Nephron (organoid): Measurements from ENCODE around the gene QRICH2.
"Not testable (repeated sequence)": the region's sequence is repeated elsewhere in the genome, so short reads cannot be mapped to it uniquely, and the experiment has no call there.

Experiments used
- H3K27ac Mint-ChIP-seq, 3 experiments: 2 replicates each; pipeline ENCODE4 v1.8.0; 2020; ENCODE audit warnings: mixed read lengths in 3 of 3, mild to moderate bottlenecking in 2 of 3, moderate library complexity in 1 of 3
- H3K27me3 Mint-ChIP-seq: 2 replicates; pipeline ENCODE4 v1.8.0; 2021; ENCODE audit warnings: low read depth, mild to moderate bottlenecking, moderate library complexity, mixed read lengths
- H3K36me3 Mint-ChIP-seq: 2 replicates; pipeline ENCODE4 v1.8.0; 2020; ENCODE audit warnings: low read depth, mixed read lengths
- H3K4me1 Mint-ChIP-seq: 2 replicates; pipeline ENCODE4 v1.8.0; 2020; ENCODE audit warnings: mixed read lengths
- H3K4me3 Mint-ChIP-seq, 3 experiments: 2 replicates each; pipeline ENCODE4 v1.8.0; 2020; ENCODE audit warnings: mild to moderate bottlenecking in 3 of 3, mixed read lengths in 3 of 3, moderate library complexity in 2 of 3
- H3K9me3 Mint-ChIP-seq: 2 replicates; pipeline ENCODE4 v1.8.0; 2020; ENCODE audit warnings: mixed read lengths
- CTCF ChIP-seq, 3 experiments: fragments of 200-600 bp; sonication (generic); IDR thresholded peaks; one replicate each; pipeline ENCODE4 v1.5.0; 2021; ENCODE audit warnings: antibody characterized with exemption in 3 of 3; ENCODE audit not compliant: unreplicated experiment in 3 of 3

The QRICH2 gene

GRCh38 chr17:76261421-76262215, 46.5 kb downstream of the QRICH2 start:
- Mint-ChIP-seq H3K4me1 (peaks cover 23% of the 10 kb centered on the region), H3K27ac (peak overlapping the region in 2 of 3 experiments; percentile 77 to 98), H3K4me3 (no peak overlapping the region), H3K27me3 (no peaks in the 10 kb centered on the region), H3K9me3 (no peaks in the 10 kb centered on the region), H3K36me3 (no peaks in the 10 kb centered on the region)
- TF ChIP-seq CTCF (IDR thresholded peaks at IDR 0.05; ENCODE audit: unreplicated experiment in 3 of 3): no peak

GRCh38 chr17:76260669-76261068, 47.4 kb downstream of the QRICH2 start:
- TF ChIP-seq CTCF (IDR thresholded peaks at IDR 0.05; ENCODE audit: unreplicated experiment in 3 of 3): no peak
- H3K9me3 Mint-ChIP-seq: no peaks in the 10 kb centered on the region
- H3K4me1 Mint-ChIP-seq: peaks cover 23% of the 10 kb centered on the region
- no peaks in the 10 kb centered on the region for H3K36me3 Mint-ChIP-seq
- H3K27me3 Mint-ChIP-seq: no peaks in the 10 kb centered on the region
- peak overlapping the region in 2 of 3 experiments; percentile 44 to 77 for H3K27ac Mint-ChIP-seq
- no peak overlapping the region for H3K4me3 Mint-ChIP-seq

- H3K4me1 Mint-ChIP-seq: peaks cover 27% of the 10 kb centered on the region
- no peak for TF ChIP-seq CTCF (IDR thresholded peaks at IDR 0.05; ENCODE audit: unreplicated experiment in 3 of 3)
- no peaks in the 10 kb centered on the region for H3K9me3 Mint-ChIP-seq
- no peak overlapping the region for H3K4me3 Mint-ChIP-seq
- H3K27ac Mint-ChIP-seq: peak overlapping the region in 1 of 3 experiments; percentile 77
- H3K27me3 Mint-ChIP-seq: no peaks in the 10 kb centered on the region
- no peaks in the 10 kb centered on the region for H3K36me3 Mint-ChIP-seq
Observed at GRCh38 chr17:76260220-76260619, 47.9 kb downstream of the QRICH2 start.

- not testable (repeated sequence) for H3K27me3 Mint-ChIP-seq, H3K36me3 Mint-ChIP-seq, H3K9me3 Mint-ChIP-seq, H3K4me3 Mint-ChIP-seq
- Mint-ChIP-seq H3K4me1 (peaks cover 32% of the 10 kb centered on the region), H3K27ac (peak overlapping the region in 2 of 3 experiments; percentile 7 to 14)
Observed at GRCh38 chr17:76256430-76257050, 51.5 kb downstream of the QRICH2 start.

- H3K27me3 Mint-ChIP-seq: peaks cover 9% of the 10 kb centered on the region
- TF ChIP-seq CTCF (IDR thresholded peaks at IDR 0.05; ENCODE audit: unreplicated experiment in 3 of 3): no peak
- no peaks in the 10 kb centered on the region for H3K36me3 Mint-ChIP-seq
- no peaks in the 10 kb centered on the region for H3K9me3 Mint-ChIP-seq
- H3K27ac Mint-ChIP-seq: no peak overlapping the region
- no peak overlapping the region for H3K4me3 Mint-ChIP-seq
- peaks cover 30% of the 10 kb centered on the region for H3K4me1 Mint-ChIP-seq
Observed at GRCh38 chr17:76255801-76256429, 52.2 kb downstream of the QRICH2 start.

- peak overlapping the region in 1 of 3 experiments; percentile 57 for H3K27ac Mint-ChIP-seq
- peaks cover 9% of the 10 kb centered on the region for H3K27me3 Mint-ChIP-seq
- no peak overlapping the region for H3K4me3 Mint-ChIP-seq
- no peaks in the 10 kb centered on the region for H3K36me3 Mint-ChIP-seq
- no peaks in the 10 kb centered on the region for H3K9me3 Mint-ChIP-seq
- peaks cover 27% of the 10 kb centered on the region for H3K4me1 Mint-ChIP-seq
- no peak for TF ChIP-seq CTCF (IDR thresholded peaks at IDR 0.05; ENCODE audit: unreplicated experiment in 3 of 3)
Observed at GRCh38 chr17:76254275-76254674, 53.8 kb downstream of the QRICH2 start.
